ENCODE data around the gene STK24.

DNA sequence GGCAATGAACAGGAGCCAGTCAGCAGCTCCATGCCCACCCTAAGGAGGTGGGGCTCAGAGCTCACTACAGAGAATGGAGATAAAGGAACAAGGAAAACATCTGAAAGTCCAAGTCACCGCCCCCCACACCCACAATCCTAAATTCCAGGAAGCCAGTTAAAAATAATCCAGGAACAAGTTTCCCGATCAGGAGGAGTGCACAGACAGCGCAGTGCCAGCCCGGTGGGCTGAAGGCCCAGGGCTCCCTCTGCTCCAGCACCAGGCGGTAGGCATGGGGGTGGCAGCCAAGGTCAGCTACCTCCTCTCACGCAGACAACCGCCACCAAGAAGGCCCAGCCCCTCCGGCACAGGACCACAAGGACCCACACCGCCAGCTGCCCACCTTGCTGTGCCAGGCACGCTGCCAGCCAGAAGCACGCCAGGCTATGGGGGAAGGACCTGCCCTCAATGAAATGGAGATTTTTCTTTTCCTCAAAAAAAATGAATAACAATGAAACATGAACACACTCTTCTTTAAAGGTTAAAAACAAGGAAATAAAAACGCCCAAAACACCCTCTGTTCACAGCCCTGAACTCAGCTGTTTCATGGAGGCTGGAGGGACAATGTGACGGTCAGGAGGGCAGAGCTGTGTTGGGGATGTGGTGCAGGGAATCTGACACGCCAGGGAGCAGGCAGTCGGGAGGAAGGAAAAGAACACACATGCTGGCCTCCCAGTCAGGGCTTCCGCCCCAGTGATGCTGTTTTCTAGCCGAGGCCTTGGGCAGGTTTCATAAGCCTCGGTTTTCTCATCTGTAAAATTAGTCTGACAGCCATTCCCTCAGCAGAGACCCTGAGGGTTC is 11.0 kb downstream of the STK24 start:
- TF ChIP-seq, protein P1, sequence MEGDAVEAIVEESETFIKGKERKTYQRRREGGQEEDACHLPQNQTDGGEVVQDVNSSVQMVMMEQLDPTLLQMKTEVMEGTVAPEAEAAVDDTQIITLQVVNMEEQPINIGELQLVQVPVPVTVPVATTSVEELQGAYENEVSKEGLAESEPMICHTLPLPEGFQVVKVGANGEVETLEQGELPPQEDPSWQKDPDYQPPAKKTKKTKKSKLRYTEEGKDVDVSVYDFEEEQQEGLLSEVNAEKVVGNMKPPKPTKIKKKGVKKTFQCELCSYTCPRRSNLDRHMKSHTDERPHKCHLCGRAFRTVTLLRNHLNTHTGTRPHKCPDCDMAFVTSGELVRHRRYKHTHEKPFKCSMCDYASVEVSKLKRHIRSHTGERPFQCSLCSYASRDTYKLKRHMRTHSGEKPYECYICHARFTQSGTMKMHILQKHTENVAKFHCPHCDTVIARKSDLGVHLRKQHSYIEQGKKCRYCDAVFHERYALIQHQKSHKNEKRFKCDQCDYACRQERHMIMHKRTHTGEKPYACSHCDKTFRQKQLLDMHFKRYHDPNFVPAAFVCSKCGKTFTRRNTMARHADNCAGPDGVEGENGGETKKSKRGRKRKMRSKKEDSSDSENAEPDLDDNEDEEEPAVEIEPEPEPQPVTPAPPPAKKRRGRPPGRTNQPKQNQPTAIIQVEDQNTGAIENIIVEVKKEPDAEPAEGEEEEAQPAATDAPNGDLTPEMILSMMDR (IDR thresholded peaks at IDR 0.05; ENCODE audit: low read depth, low read length), result no peak
- no peak for TF ChIP-seq EZH2phosphoT487 (IDR thresholded peaks at IDR 0.05; ENCODE audit: low read depth)

Data from OCI-LY3 (cell line).